Aorta (tissue), 5 donors: ENCODE measurements around the gene DTL. TPM values are rescaled to one million over a fixed set of nuclear protein-coding genes. Genes with fewer than 3 reads are reported as not detected.

Experiments
- ATAC-seq: fragments of 200-7000 bp; cut with Tn5 transposase; one replicate; pipeline ENCODE4 v1.9.1; 2022; ENCODE audit warnings: moderate library complexity; ENCODE audit not compliant: low FRiP score
- DNase-seq, 2 donors: peaks; one replicate each; pipeline ENCODE4 v3.0.0-alpha.2; 2020
- H3K27ac ChIP-seq, 2 donors: one replicate each; pipeline ENCODE4 v1.5.1; 2013; ENCODE audit warnings: low read length in 2 of 2, mild to moderate bottlenecking in 2 of 2, moderate library complexity in 2 of 2, control low read depth in 1 of 2, inconsistent platforms in 1 of 2, low read depth in 1 of 2
- H3K27me3 ChIP-seq, 2 donors: one replicate each; pipeline ENCODE4 v1.6.1; 2013; ENCODE audit warnings: control low read depth in 1 of 2, low read length in 1 of 2, mild to moderate bottlenecking in 1 of 2, moderate library complexity in 1 of 2; ENCODE audit not compliant: insufficient read depth in 2 of 2, control insufficient read depth in 1 of 2
- H3K36me3 ChIP-seq, 2 donors: one replicate each; pipeline ENCODE4 v1.6.1; 2013; ENCODE audit warnings: control low read depth in 1 of 2, low read length in 1 of 2, mild to moderate bottlenecking in 1 of 2; ENCODE audit not compliant: insufficient read depth in 2 of 2, control insufficient read depth in 1 of 2
- H3K4me1 ChIP-seq, 2 donors: one replicate each; pipeline ENCODE4 v1.6.1; 2013; ENCODE audit warnings: low read length in 2 of 2, control low read depth in 1 of 2, mild to moderate bottlenecking in 1 of 2, moderate library complexity in 1 of 2; ENCODE audit not compliant: insufficient read depth in 2 of 2, control insufficient read depth in 1 of 2
- H3K4me3 ChIP-seq, 2 donors: one replicate each; pipeline ENCODE4 v1.5.1; 2013; ENCODE audit warnings: low read length in 2 of 2, control low read depth in 1 of 2, mild to moderate bottlenecking in 1 of 2
- H3K9me3 ChIP-seq: one replicate; pipeline ENCODE4 v1.6.1; 2013; ENCODE audit warnings: mild to moderate bottlenecking, low read length; ENCODE audit not compliant: control insufficient read depth
- WGBS, 2 donors: extraction: QIAGEN DNeasy Blood & Tissue Kit; methylation state at CpG; one replicate each; pipeline ENCODE4 v1.1.7; 2013; 5-methylcytosine and 5-hydroxymethylcytosine counted together
- intact Hi-C, 2 donors: fragments of 100-400 bp; cut with DNase I; formaldehyde crosslinking; loops; one replicate each; pipeline versions ENCODE4 v1.14.2 to v1.15.0; 2022
- polyA plus RNA-seq, 2 donors: library from polyadenylated mRNA; stranded (reverse); fragments of 200-250 nt; gene quantifications; one replicate each; pipeline ENCODE4 v1.2.3, GENCODE V29; 2013
- total RNA-seq, 2 donors: library from RNA; stranded (reverse); fragmentation: NEBNext Ultra II Directional; extraction: Animal tissue kit (Norgen Biotek cat#: 25700); gene quantifications; one replicate each; pipeline ENCODE4 v1.2.1, GENCODE V29; 2021
- donor health status: healthy with polysubstance abuse.
- donor health status: Bipolar disorder and iron deficiency.
- donor health status: DM: no; HTN: no; CAD: no.
- donor health status: DM: no; HTN: no; CAD: no.
- donor health status: DM: yes; HTN: yes; CAD: no.

Gene DTL
- total and polyA plus RNA-seq, 4 donors = 0.10 to 1.3 (median 1.2) TPM; not detected in 1

GRCh38 chr1:212138457-212138856 is 102.9 kb downstream of the DTL start:
- DNase-seq (no peak), ATAC-seq (no peak)
- no peaks in the 10 kb centered on the region for H3K36me3 ChIP-seq
- no peaks in the 10 kb centered on the region for H3K27me3 ChIP-seq
- no peak overlapping the region for H3K27ac ChIP-seq
- WGBS, 2 donors = 90 to 92% methylated on average over 5 of the region's 5 CpGs
- intact Hi-C loops = no loop called here
- no peaks in the 10 kb centered on the region for H3K4me1 ChIP-seq
- H3K9me3 ChIP-seq = no peaks in the 10 kb centered on the region
- H3K4me3 ChIP-seq = no peak overlapping the region

GRCh38 chr1:212139526-212140135 is 104.1 kb downstream of the DTL start:
- no peaks in the 10 kb centered on the region for H3K36me3 ChIP-seq
- H3K4me1 ChIP-seq = no peaks in the 10 kb centered on the region
- ATAC-seq (no peak), DNase-seq (no peak)
- 93 to 98% methylated on average over 3 of the region's 3 CpGs for WGBS, 2 donors
- H3K27me3 ChIP-seq = no peaks in the 10 kb centered on the region
- H3K27ac ChIP-seq = no peak overlapping the region
- intact Hi-C loops = no loop called here
- H3K4me3 ChIP-seq = no peak overlapping the region
- H3K9me3 ChIP-seq = no peaks in the 10 kb centered on the region

GRCh38 chr1:212141404-212141803 is 105.9 kb downstream of the DTL start:
- Histone ChIP-seq H3K27me3 (no peaks in the 10 kb centered on the region), H3K4me3 (no peak overlapping the region), H3K36me3 (no peaks in the 10 kb centered on the region), H3K9me3 (no peaks in the 10 kb centered on the region), H3K27ac (no peak overlapping the region), H3K4me1 (no peaks in the 10 kb centered on the region)
- 87 to 88% methylated on average over 4 of the region's 4 CpGs for WGBS, 2 donors
- intact Hi-C loops = no loop called here
- ATAC-seq = no peak
- DNase-seq = no peak

GRCh38 chr1:212142883-212143530 is 107.5 kb downstream of the DTL start:
- no peak for ATAC-seq
- H3K27me3 ChIP-seq = no peaks in the 10 kb centered on the region
- 98 to 100% methylated on average over 2 of the region's 2 CpGs for whole genome bisulfite sequencing, 2 donors
- H3K4me1 ChIP-seq = peaks cover 0 to 3% of the 10 kb centered on the region in 2 donors
- no peak overlapping the region for H3K4me3 ChIP-seq
- no peak for DNase-seq
- no peaks in the 10 kb centered on the region for H3K9me3 ChIP-seq
- no peak overlapping the region for H3K27ac ChIP-seq
- intact Hi-C loops = no loop called here
- H3K36me3 ChIP-seq = no peaks in the 10 kb centered on the region

- intact Hi-C loops = no loop called here
- H3K36me3 ChIP-seq = no peaks in the 10 kb centered on the region
- WGBS, 2 donors = 26 to 27% methylated on average over 7 of the region's 7 CpGs
- H3K27me3 ChIP-seq = no peaks in the 10 kb centered on the region
- peaks cover 0 to 3% of the 10 kb centered on the region in 2 donors for H3K4me1 ChIP-seq
- no peak for DNase-seq
- peak; percentile 26 for ATAC-seq
- H3K4me3 ChIP-seq = no peak overlapping the region
- no peak overlapping the region for H3K27ac ChIP-seq
- H3K9me3 ChIP-seq = no peaks in the 10 kb centered on the region
Measured at GRCh38 chr1:212147581-212148033, 112.1 kb downstream of the DTL start.

- no peak overlapping the region for H3K4me3 ChIP-seq
- no peak for ATAC-seq
- 87 to 93% methylated on average over 4 of the region's 4 CpGs for WGBS, 2 donors
- no peaks in the 10 kb centered on the region for H3K9me3 ChIP-seq
- no peak for DNase-seq
- intact Hi-C loops = no loop called here
- no peaks in the 10 kb centered on the region for H3K36me3 ChIP-seq
- no peak overlapping the region for H3K27ac ChIP-seq
- H3K4me1 ChIP-seq = peaks cover 0 to 3% of the 10 kb centered on the region in 2 donors
- H3K27me3 ChIP-seq = no peaks in the 10 kb centered on the region
Measured at GRCh38 chr1:212149566-212149965, 114.0 kb downstream of the DTL start.

- H3K36me3 ChIP-seq = no peaks in the 10 kb centered on the region
- WGBS, 2 donors = 57 to 68% methylated on average over 2 of the region's 2 CpGs
- peaks cover 0 to under 1% of the 10 kb centered on the region in 2 donors for H3K4me1 ChIP-seq
- no peaks in the 10 kb centered on the region for H3K27me3 ChIP-seq
- intact Hi-C loops = no loop called here
- H3K9me3 ChIP-seq = no peaks in the 10 kb centered on the region
- H3K27ac ChIP-seq = no peak overlapping the region
- DNase-seq (no peak), ATAC-seq (no peak)
- H3K4me3 ChIP-seq = no peak overlapping the region
Measured at GRCh38 chr1:212152308-212152693, 116.8 kb downstream of the DTL start.

- no peak for ATAC-seq
- WGBS, 2 donors = 97% methylated on average over 4 of the region's 4 CpGs
- DNase-seq = no peak
Measured at GRCh38 chr1:212152869-212153268, 117.3 kb downstream of the DTL start.

GRCh38 chr1:212153635-212154034 is 118.1 kb downstream of the DTL start:
- Histone ChIP-seq H3K9me3 (no peaks in the 10 kb centered on the region), H3K4me3 (no peak overlapping the region), H3K27me3 (no peaks in the 10 kb centered on the region), H3K27ac (no peak overlapping the region), H3K36me3 (no peaks in the 10 kb centered on the region), H3K4me1 (no peaks in the 10 kb centered on the region)
- intact Hi-C loops = no loop called here
- ATAC-seq = no peak
- no peak for DNase-seq

More at GRCh38 chr1:212152869-212153268, 117.3 kb downstream of the DTL start:
- H3K27me3 ChIP-seq = no peaks in the 10 kb centered on the region
- H3K9me3 ChIP-seq = no peaks in the 10 kb centered on the region
- intact Hi-C loops = no loop called here
- H3K36me3 ChIP-seq = no peaks in the 10 kb centered on the region
- H3K27ac ChIP-seq = no peak overlapping the region
- H3K4me1 ChIP-seq = no peaks in the 10 kb centered on the region
- no peak overlapping the region for H3K4me3 ChIP-seq
